Mesodermal cell (in vitro differentiated cells): ENCODE data around the gene ANKK1.

Experiments used
- H3K27ac ChIP-seq: 2 replicates; pipeline ENCODE4 v1.7.0; 2013; ENCODE audit warnings: mild to moderate bottlenecking, low read depth, low read length, moderate library complexity; ENCODE audit not compliant: severe bottlenecking
- H3K36me3 ChIP-seq: 2 replicates; pipeline ENCODE4 v1.7.1; 2013; ENCODE audit warnings: mild to moderate bottlenecking, low read length, moderate library complexity; ENCODE audit not compliant: control insufficient read depth, insufficient read depth
- H3K4me1 ChIP-seq: one replicate; pipeline ENCODE4 v1.7.1; 2013; ENCODE audit warnings: mild to moderate bottlenecking, low read length; ENCODE audit not compliant: insufficient read depth, control insufficient read depth, poor library complexity, severe bottlenecking
- H3K4me3 ChIP-seq: 2 replicates; pipeline ENCODE4 v1.7.0; 2013; ENCODE audit warnings: low read length, control low read depth, mild to moderate bottlenecking; ENCODE audit not compliant: insufficient read depth, poor library complexity, severe bottlenecking; ENCODE audit errors: extremely low read depth
- H3K9me3 ChIP-seq: 2 replicates; pipeline ENCODE4 v1.7.1; 2013; ENCODE audit warnings: mild to moderate bottlenecking, low read length, moderate library complexity; ENCODE audit not compliant: control insufficient read depth
- WGBS, 2 experiments: methylation state at CpG; one replicate each; pipeline ENCODE4 v1.1.5; 2013; ENCODE audit warnings: missing lambda C conversion rate in 2 of 2; ENCODE audit not compliant: insufficient coverage in 2 of 2; 5-methylcytosine and 5-hydroxymethylcytosine counted together

The ANKK1 gene

GRCh38 chr11:113409526-113409925 is 21.9 kb downstream of the ANKK1 start:
- Histone ChIP-seq H3K9me3 (no peaks in the 10 kb centered on the region), H3K4me3 (no peak overlapping the region), H3K36me3 (no peaks in the 10 kb centered on the region), H3K4me1 (no peaks in the 10 kb centered on the region), H3K27ac (no peak overlapping the region)
- WGBS, 2 experiments = 80 to 100% methylated on average over 1 of the region's 3 CpGs

- Histone ChIP-seq H3K36me3 (no peaks in the 10 kb centered on the region), H3K4me1 (no peaks in the 10 kb centered on the region), H3K27ac (no peak overlapping the region), H3K4me3 (no peak overlapping the region), H3K9me3 (no peaks in the 10 kb centered on the region)
- 90 to 93% methylated on average over 20 to 21 of the region's 21 CpGs for WGBS, 2 experiments
These were observed 23.0 kb downstream of the ANKK1 start for GRCh38 chr11:113410414-113411135.

GRCh38 chr11:113411536-113411935 is 24.0 kb downstream of the ANKK1 start:
- no peak overlapping the region for H3K27ac ChIP-seq
- no peaks in the 10 kb centered on the region for H3K36me3 ChIP-seq
- H3K9me3 ChIP-seq = no peaks in the 10 kb centered on the region
- H3K4me3 ChIP-seq = no peak overlapping the region
- WGBS, 2 experiments = 71 to 73% methylated on average over 1 to 3 of the region's 3 CpGs
- no peaks in the 10 kb centered on the region for H3K4me1 ChIP-seq

GRCh38 chr11:113412675-113413074 is 25.1 kb downstream of the ANKK1 start:
- Histone ChIP-seq H3K27ac (no peak overlapping the region), H3K36me3 (no peaks in the 10 kb centered on the region), H3K4me3 (no peak overlapping the region), H3K4me1 (no peaks in the 10 kb centered on the region), H3K9me3 (no peaks in the 10 kb centered on the region)
- 84 to 85% methylated on average over 3 to 8 of the region's 9 CpGs for WGBS, 2 experiments

DNA sequence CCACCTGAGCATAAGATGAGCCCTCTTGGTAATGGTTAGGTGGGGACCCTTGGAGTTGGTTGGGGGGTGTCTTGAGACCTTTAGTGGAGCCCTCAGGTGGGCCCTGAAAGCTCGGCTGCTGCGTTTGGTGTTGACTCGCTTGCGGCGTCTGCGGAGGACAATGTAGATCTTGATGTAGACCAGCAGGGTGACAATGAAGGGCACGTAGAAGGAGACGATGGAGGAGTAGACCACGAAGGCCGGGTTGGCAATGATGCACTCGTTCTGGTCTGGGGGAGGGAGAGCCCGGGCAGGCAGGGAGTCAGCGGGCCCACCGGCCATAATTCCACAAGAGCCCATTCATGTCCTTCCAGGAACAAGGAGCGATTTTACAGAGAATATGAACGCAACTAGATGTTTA is 27.8 kb downstream of the ANKK1 start:
- Histone ChIP-seq H3K4me3 (no peak overlapping the region), H3K27ac (no peak overlapping the region), H3K36me3 (no peaks in the 10 kb centered on the region), H3K9me3 (no peaks in the 10 kb centered on the region), H3K4me1 (no peaks in the 10 kb centered on the region)
- WGBS, 2 experiments = 90 to 95% methylated on average over 10 to 14 of the region's 16 CpGs

DNA sequence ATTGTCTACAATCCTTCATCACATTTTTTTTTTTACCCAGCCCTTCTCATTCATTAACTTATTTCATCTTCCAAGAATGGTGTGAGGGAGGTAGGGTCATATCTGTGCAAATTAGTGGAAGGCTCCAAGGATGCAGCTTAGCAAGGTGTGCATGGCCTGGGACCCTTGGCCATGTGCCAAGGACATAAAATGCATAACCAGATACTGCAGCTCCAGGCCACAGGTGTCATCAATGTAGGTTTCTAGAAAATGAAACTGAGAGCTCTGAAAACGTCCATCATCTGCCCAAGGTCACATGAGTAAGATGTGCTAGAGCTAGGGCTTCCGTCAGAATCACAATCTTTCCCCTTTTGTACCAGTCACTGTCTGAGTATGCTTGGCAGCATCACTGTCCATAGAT is 29.8 kb downstream of the ANKK1 start:
- 72 to 88% methylated on average over 2 of the region's 2 CpGs for WGBS, 2 experiments
- H3K36me3 ChIP-seq = no peaks in the 10 kb centered on the region
- H3K4me1 ChIP-seq = no peaks in the 10 kb centered on the region
- no peak overlapping the region for H3K27ac ChIP-seq
- no peaks in the 10 kb centered on the region for H3K9me3 ChIP-seq
- H3K4me3 ChIP-seq = no peak overlapping the region

DNA sequence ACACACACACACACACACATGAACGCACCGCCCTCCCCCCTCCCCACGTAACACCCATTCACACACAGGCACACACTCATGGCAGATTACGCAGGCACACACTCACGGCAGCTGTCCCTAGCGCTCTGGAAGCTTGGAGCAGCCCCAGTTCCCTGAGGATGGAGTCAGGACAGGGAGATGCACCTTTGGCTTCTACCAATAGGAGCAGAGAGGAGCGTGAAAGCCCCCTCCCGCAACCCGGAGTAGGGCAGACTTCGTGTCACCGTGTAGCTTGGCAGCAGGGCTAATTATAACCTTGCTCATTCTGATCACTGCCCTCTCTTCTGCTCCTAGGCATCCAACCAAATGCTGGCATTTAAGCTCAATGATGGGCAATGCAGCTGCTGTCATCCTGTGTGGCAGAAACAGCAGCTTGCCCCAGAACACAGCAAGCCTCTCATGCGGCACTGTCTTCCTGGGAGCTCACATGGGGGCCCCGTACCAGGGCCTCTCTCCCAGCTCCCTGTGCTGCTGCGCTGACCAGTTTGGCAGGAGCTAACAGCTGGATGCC is 31.9 kb downstream of the ANKK1 start:
- H3K9me3 ChIP-seq = no peaks in the 10 kb centered on the region
- H3K4me1 ChIP-seq = no peaks in the 10 kb centered on the region
- no peak overlapping the region for H3K4me3 ChIP-seq
- 85 to 86% methylated on average over 8 to 11 of the region's 14 CpGs for WGBS, 2 experiments
- no peaks in the 10 kb centered on the region for H3K36me3 ChIP-seq
- H3K27ac ChIP-seq = no peak overlapping the region

DNA sequence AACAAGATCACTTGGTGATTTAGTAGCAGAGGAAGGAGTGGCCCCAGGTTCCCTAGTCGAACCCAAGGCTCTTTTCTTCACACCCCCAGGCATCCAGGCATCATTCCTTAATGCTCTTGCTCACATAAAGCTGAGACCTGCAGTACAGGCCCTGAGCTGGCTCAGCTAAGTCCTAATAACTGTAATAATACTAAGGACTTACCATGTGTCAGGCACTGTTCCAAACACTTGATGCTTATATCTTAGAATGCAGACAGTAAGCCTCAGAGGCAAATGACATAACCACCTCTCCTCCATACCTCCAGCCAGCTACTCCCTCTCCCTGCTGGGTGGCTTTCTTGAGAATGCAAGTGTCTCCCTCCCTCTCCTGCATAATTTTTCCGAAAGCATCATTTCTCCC is 33.2 kb downstream of the ANKK1 start:
- no peak overlapping the region for H3K4me3 ChIP-seq

DNA sequence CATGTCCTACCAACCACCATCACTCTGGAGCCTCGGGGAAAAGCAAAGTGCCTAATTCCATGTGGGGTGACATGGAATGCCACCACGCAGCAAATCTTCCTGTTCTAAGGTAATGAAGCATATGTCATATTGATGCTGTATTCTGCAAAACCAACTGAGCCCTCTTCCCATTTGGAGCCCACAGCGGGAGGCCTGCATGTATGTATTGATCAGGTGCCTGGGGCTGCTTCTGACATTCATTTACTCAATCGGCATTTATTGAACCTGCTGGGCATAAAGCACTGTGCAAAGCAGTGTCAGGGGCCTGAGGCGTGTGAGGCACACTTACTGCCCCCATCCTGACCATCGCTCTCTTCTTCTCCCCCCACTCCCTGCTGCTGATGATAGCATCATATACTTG is 39.1 kb downstream of the ANKK1 start:
- WGBS, 2 experiments = 88 to 100% methylated on average over 1 to 2 of the region's 6 CpGs
- H3K4me3 ChIP-seq = no peak overlapping the region
- no peaks in the 10 kb centered on the region for H3K4me1 ChIP-seq
- H3K27ac ChIP-seq = no peak overlapping the region
- H3K36me3 ChIP-seq = no peaks in the 10 kb centered on the region
- H3K9me3 ChIP-seq = no peaks in the 10 kb centered on the region

More for the DNA sequence above, 33.2 kb downstream of the ANKK1 start:
- Histone ChIP-seq H3K27ac (no peak overlapping the region), H3K9me3 (no peaks in the 10 kb centered on the region), H3K36me3 (no peaks in the 10 kb centered on the region), H3K4me1 (no peaks in the 10 kb centered on the region)
- 31 to 46% methylated on average over 2 of the region's 2 CpGs for WGBS, 2 experiments

- no peak overlapping the region for H3K4me3 ChIP-seq
- H3K36me3 ChIP-seq = no peaks in the 10 kb centered on the region
- no peaks in the 10 kb centered on the region for H3K9me3 ChIP-seq
- WGBS, 2 experiments = 95 to 100% methylated on average over 2 to 3 of the region's 4 CpGs
- no peaks in the 10 kb centered on the region for H3K4me1 ChIP-seq
- no peak overlapping the region for H3K27ac ChIP-seq
These were observed 44.2 kb downstream of the ANKK1 start for GRCh38 chr11:113431746-113432145.

- H3K9me3 ChIP-seq = no peaks in the 10 kb centered on the region
- 17 to 88% methylated on average over 1 to 5 of the region's 8 CpGs for WGBS, 2 experiments
- no peak overlapping the region for H3K27ac ChIP-seq
- H3K4me3 ChIP-seq = no peak overlapping the region
- no peaks in the 10 kb centered on the region for H3K4me1 ChIP-seq
- no peaks in the 10 kb centered on the region for H3K36me3 ChIP-seq
These were observed 47.8 kb downstream of the ANKK1 start for GRCh38 chr11:113435190-113435968.
